HG03039 (cell line): ENCODE measurements around the gene ITPRIPL2.

Experiments used
- ATAC-seq: cut with Tn5 transposase; IDR thresholded peaks from one replicate; pipeline ENCODE4 v1.9.1; 2021; ENCODE audit warnings: mild to moderate bottlenecking, moderate library complexity; ENCODE audit not compliant: unreplicated experiment

The ITPRIPL2 gene

DNA sequence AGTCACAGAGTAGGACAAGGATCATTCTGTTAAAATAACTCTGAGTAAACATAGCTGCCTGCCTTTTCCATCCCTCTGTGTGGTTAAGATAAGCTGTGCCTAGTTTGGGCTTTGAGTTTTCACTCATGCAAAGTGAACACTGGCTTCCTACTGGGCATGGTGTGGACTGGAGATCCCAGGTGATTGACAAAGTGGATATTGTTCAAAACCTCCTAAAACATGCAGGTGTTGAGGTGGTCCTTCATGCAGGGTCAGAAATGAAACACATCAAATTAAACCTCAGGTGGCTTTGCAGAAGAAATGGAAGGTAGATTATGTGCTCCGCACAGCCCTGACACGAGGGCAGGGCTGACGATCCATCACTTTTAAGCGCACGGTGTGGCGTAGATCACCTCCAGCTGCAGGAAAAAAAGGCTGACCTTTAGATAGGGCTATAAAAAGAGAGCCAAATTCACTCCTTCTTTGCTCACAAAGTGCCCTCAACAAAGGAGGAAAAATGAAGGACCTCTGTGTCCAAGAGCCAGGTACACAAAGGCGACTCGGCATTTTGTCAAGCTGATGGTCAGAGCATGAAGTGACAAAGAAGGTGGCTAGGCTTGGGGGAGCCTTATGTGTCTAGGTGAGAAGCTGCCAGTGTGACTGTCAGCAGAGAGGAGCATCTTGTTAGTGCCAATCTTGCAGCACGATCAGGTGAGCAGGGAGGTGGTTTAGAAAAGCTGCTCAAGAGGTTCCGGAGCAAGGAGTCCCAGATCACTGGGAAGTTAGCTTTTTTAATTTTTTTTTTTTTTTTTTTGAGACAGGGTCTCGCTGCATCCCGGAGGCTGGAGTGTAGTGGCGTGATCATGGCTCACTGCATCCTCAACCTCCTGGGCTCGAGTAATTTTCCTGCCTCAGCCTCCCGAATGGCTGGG, 19.9 kb upstream of the ITPRIPL2 start:
- ATAC-seq, result no peak

- ATAC-seq, result no peak
These were observed 19.0 kb upstream of the ITPRIPL2 start for GRCh38 chr16:19094542-19095365.

DNA sequence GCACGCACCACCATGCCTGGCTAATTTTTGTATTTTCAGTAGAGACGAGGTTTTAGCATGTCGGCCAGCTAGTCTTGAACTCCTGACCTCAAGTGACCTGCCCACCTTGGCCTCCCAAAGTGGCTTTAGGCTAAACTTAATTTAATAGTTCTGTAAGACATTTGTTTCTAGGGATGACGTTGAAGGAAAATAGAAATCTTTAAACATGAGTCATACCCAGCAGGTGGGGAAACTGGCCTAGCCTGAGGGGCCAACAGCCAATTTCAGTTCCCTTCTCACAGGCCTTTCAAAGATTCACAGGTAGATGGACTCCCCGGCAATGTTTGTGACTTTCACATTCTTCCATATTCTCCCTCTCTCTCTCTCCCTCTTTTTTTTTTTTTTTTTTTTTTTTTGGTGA, 18.1 kb upstream of the ITPRIPL2 start:
- no peak for ATAC-seq

DNA sequence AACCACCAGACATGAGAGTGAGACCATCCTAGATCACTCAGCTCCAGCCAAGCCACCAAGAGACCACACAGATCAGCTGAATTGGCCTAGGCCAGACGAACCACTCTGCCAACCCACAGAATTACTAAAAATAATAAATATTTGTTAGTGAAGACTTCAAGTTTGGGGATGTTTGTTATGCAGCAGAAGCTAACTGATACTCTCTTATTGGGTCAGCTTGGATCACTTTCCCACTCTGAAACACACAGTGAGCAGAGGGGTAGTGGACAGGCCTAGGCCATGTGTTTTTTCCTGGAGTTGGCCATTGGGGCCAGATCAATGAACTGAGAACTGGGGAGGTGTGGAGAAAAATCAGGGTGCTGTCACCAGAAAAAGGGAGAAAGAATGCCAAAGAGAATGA, 15.6 kb upstream of the ITPRIPL2 start:
- ATAC-seq, result no peak

- ATAC-seq, result no peak
These were observed 11.4 kb upstream of the ITPRIPL2 start for GRCh38 chr16:19102187-19102872.

GRCh38 chr16:19104607-19105006, 9.2 kb upstream of the ITPRIPL2 start:
- ATAC-seq, result no peak

DNA sequence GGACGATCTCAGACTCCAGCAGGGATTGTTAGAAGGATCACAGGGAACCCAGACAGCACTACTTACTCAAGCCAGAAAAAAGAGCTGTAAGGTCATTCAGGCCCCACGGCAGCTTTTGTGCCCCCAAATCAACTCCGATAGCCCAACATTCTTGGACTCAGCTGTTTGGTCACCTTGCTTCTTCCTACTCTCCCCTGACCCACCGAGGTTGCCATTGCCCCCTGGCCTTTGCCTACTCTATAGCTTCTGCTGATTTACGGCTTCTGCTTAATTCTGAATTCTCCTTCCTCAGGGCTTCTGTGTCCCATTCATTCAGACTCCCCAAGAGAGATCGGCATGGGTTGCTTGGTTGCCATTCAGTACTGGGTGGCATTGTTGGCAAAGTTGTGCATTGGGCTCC, 8.6 kb upstream of the ITPRIPL2 start:
- ATAC-seq, result no peak

GRCh38 chr16:19105891-19106624, 7.7 kb upstream of the ITPRIPL2 start:
- ATAC-seq, result no peak

GRCh38 chr16:19106625-19107020, 7.1 kb upstream of the ITPRIPL2 start:
- ATAC-seq, result no peak

DNA sequence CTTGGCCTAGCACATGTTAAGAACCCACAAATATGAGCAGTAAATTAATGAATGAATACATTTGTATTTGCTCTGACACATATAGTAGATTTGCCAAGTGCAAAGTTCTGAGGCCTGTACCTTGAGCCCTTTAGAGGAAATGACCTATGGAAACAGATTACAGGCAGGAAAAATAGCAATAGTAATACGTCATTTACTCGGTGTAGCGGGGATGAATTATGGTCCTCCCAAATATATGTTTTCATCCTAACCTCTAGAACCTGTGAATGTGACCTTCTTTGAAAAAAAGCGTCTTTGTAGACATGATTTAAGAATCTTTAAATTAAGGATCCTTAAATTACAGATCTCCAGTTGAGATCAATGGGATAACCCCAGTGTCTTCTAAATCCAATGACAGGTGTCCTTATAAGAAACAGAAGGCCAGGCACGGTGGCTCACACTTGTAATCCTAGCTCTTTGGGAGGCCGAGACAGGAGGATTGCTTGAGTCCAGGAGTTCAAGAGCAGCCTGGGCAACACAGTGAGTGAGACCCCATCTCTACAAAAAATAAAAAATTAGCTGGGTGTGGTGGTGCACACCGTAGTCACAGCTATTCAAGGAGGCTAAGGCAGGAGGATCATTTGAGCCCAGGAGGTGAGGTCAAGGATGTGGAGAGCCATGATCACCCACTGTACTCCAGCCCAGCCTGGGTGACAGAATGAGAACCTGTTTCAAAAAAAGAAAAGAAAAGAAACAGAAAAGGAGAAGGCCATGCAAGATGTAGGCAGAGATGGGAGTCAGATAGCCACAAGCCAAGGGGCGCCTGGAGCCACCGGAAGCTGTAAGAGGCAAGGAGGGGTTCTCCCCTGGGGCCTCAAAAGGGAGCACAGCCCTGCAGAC, 5.1 kb upstream of the ITPRIPL2 start:
- no peak for ATAC-seq

- ATAC-seq, result no peak
These were observed 4.5 kb upstream of the ITPRIPL2 start for GRCh38 chr16:19109288-19109664.

GRCh38 chr16:19110537-19111360, 3.0 kb upstream of the ITPRIPL2 start:
- no peak for ATAC-seq

GRCh38 chr16:19112099-19112407, 1.7 kb upstream of the ITPRIPL2 start:
- no peak for ATAC-seq

- no peak for ATAC-seq
These were observed 789 bp downstream of the ITPRIPL2 start for GRCh38 chr16:19114359-19115147.

DNA sequence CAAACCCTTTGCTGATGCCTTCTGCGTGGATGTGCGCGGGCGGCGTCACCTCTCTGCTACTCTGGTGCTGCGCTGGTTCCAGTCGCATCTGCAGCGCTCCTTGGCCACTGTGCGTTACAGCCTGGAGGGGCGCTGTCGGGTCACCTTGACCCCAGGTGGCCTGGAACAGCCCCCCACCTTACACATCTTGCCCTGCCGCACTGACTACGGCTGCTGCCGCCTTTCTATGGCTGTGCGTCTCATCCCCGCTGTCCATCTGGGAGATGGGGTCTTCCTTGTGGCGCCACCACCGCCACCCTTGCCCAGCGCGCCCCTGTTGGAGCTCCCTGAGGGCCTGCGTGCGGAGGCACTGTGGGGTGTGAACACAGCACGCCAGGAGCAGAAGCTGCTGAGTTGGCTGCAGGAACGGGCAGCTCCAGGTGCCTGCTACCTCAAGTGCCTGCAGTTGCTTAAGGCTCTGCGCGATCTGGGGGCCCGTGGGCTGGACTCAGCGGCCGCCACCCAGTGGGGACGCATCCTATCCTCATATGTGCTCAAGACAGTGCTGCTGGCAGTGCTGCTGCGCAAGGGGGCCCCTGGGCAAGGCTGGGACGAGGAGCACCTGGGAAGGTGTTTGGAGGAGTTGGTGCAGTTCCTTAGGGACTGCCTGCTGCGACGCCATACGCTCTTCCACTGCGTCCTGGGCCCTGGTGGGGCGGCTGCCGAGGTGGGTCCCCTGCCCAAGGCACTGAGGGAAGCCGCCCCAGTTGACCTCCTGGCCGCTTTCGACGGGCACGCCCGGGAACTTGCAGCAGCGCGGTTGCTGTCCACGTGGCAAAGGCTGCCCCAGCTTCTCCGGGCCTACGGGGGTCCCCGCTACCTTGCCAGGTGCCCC, 1.6 kb downstream of the ITPRIPL2 start:
- ATAC-seq, result no peak

DNA sequence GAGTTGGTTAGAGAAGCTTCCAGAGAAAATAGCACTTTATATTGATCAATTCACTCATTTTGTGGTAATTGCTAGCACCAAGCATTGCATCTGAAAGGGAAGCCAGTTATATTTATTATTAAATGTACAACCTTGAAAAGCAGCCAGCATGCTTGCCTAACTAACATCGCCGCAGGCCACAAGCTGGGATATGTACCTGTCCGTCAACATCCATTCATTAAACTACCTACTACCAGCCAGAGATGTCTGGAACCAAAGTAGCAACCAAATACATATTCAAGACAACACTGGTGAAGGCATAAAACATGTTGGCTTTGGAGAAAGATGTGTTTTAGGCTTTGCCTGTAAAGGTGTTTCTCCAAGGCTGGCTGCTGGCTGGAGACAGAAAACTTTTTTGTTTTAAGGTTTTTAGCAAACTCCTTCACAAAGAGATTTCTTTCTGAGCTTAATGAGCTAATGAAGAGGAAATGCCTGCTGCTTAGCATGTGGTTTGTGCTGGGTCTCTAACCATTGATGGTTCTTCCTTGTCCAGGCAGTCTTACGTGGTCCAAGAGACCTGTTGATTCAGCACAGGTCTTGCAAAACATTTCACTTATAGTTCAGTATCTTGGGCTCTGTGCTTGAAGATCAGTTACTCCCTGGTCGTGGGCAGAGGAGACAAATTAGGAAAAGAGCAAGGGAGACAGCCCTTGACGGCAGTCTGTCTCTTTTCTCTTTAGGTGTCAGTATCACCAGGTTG, 3.1 kb downstream of the ITPRIPL2 start:
- ATAC-seq, result no peak
